Uterus (tissue), 4 donors: ENCODE data around the gene KDELR1. TPM values are rescaled to one million over a fixed set of nuclear protein-coding genes. Genes with fewer than 3 reads are reported as not detected.

Experiments
- DNase-seq, 2 donors: peaks; one replicate each; pipeline ENCODE4 v3.0.0-alpha.2; 2019 to 2020
- H3K27ac ChIP-seq, 2 donors: fragments of 200-600 bp; sonication (generic); 1 replicate in 1 of 2; 2 replicates in 1 of 2; pipeline ENCODE4 v1.5.1; 2016 to 2018
- H3K27me3 ChIP-seq, 2 donors: fragments of 200-600 bp; sonication (generic); one replicate each; pipeline ENCODE4 v1.5.1; 2018 to 2019; ENCODE audit warnings: control low read depth in 1 of 2
- H3K36me3 ChIP-seq, 2 donors: fragments of 200-600 bp; sonication (generic); one replicate each; pipeline ENCODE4 v1.5.1; 2019; ENCODE audit warnings: control low read depth in 1 of 2
- H3K4me1 ChIP-seq, 2 donors: fragments of 200-600 bp; sonication (generic); one replicate each; pipeline ENCODE4 v1.5.1; 2018 to 2019; ENCODE audit warnings: control low read depth in 1 of 2
- H3K4me3 ChIP-seq, 2 donors: fragments of 200-600 bp; sonication (generic); 1 replicate in 1 of 2; 2 replicates in 1 of 2; pipeline ENCODE4 v1.5.1; 2018 to 2019; ENCODE audit warnings: mild to moderate bottlenecking in 1 of 2
- H3K9me3 ChIP-seq, 2 donors: fragments of 200-600 bp; sonication (generic); one replicate each; pipeline ENCODE4 v1.5.1; 2019; ENCODE audit warnings: control low read depth in 1 of 2
- POLR2A ChIP-seq, 2 donors: fragments of 450-650 bp; IDR thresholded peaks; one replicate each; pipeline ENCODE4 v1.6.1; 2016; ENCODE audit warnings: antibody characterized with exemption in 2 of 2, mild to moderate bottlenecking in 1 of 2, moderate library complexity in 1 of 2
- intact Hi-C: fragments of 100-400 bp; cut with DNase I; formaldehyde crosslinking; loops from one replicate; pipeline ENCODE4 v1.15.1; 2023; ENCODE audit warnings: low total_unique reads
- total RNA-seq, 4 donors: library from RNA; depleted of rRNA in 3 of 4; stranded (reverse); fragments of >200 nt in 3 of 4; gene quantifications; one replicate each; pipeline versions ENCODE4 v1.1.0 to v1.2.4, GENCODE V29; 2014 to 2023
- TF ChIP-seq, protein P1 (sequence below), 4 experiments: fragments of 200-600 bp in 2 of 4; fragments of 450-650 bp in 2 of 4; sonication (generic) in 2 of 4; IDR thresholded peaks; one replicate each; pipeline ENCODE4 v1.5.1; 2016 to 2019; ENCODE audit warnings: antibody characterized with exemption in 4 of 4, mild to moderate bottlenecking in 2 of 4, moderate library complexity in 1 of 4
- donor health status: DM: yes; HTN: yes; CAD: no.

KDELR1 gene
- total RNA-seq, 4 donors from 2014 or later: 58.5 to 137 (median 89.3) TPM

DNA sequence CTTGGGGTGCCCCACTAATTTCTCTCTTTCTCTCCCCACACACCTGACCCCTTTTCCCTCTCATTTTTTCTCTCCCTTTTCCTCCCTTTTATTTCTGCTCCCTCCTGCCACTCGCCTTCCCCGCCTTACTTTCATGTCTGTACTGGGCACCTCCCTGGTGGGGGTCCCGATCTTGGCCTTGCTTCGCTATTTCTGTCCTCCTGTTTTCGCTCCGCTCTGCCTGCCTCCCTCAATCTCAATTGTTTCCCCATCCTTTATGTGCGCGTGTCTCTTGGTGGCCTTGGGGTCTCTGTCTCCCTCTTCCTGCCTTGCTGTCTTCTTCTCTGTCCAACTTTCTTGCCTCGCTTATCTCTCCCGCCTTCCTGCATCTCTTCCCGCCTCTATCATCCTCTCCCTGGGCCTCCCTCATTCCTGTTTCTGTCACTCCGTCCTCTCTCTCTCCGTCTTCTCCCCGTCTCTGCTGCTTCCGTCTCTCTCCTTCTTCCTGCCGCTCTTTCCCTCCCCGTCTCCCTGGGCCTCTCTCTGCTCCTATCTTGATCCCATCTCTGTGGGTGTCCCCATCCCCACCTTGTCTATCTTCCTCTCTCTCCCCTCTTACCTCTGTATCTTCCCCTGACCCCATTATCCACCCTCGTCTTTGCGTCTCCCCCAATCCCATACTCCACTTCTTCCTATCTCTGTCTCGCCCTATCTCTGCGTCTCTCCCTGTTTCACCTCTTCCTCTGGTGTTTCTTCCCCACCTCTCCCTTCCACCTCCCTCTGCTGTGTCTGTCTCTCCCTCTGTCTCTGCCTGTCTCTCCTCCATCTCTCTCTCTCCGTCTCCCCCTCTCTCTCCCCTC, 6.1 kb upstream of the KDELR1 start:
- no peaks in the 10 kb centered on the region for H3K9me3 ChIP-seq
- no peak overlapping the region for H3K4me3 ChIP-seq
- DNase-seq: no peak
- TF ChIP-seq POLR2A (IDR thresholded peaks at IDR 0.05): no peak
- TF ChIP-seq, protein P1, sequence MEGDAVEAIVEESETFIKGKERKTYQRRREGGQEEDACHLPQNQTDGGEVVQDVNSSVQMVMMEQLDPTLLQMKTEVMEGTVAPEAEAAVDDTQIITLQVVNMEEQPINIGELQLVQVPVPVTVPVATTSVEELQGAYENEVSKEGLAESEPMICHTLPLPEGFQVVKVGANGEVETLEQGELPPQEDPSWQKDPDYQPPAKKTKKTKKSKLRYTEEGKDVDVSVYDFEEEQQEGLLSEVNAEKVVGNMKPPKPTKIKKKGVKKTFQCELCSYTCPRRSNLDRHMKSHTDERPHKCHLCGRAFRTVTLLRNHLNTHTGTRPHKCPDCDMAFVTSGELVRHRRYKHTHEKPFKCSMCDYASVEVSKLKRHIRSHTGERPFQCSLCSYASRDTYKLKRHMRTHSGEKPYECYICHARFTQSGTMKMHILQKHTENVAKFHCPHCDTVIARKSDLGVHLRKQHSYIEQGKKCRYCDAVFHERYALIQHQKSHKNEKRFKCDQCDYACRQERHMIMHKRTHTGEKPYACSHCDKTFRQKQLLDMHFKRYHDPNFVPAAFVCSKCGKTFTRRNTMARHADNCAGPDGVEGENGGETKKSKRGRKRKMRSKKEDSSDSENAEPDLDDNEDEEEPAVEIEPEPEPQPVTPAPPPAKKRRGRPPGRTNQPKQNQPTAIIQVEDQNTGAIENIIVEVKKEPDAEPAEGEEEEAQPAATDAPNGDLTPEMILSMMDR (IDR thresholded peaks at IDR 0.05): no peak
- intact Hi-C loops: loop anchor here (10.0 kb wide), 1 partner anchor 47 kb away; the partner anchor contains the start of gene GRWD1
- peaks cover 0 to 7% of the 10 kb centered on the region in 2 donors for H3K4me1 ChIP-seq
- no peak overlapping the region for H3K27ac ChIP-seq
- H3K36me3 ChIP-seq: no peaks in the 10 kb centered on the region
- H3K27me3 ChIP-seq: peaks cover 25 to 44% of the 10 kb centered on the region in 2 donors

DNA sequence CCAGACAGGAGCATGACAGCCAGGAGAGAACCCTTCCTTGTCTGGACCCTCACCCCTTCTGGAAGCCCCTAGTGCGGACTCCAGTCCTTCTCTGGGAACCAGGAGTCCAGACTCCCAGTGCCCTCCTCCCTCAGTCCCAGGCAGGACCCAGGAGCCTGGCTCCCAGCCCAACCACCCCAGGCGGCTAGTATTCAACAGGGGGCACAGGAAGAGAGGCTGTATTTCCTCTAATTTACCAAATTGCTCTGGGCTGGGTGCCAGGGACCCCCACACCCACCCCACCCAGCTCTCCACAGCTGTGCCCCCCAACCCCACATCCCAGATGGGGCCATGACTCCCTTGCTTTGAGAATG, 5.4 kb upstream of the KDELR1 start:
- Histone ChIP-seq H3K9me3 (no peaks in the 10 kb centered on the region), H3K4me1 (peaks cover 0 to 7% of the 10 kb centered on the region in 2 donors), H3K27ac (no peak overlapping the region), H3K4me3 (no peak overlapping the region), H3K36me3 (no peaks in the 10 kb centered on the region), H3K27me3 (peaks cover 25 to 44% of the 10 kb centered on the region in 2 donors)
- intact Hi-C loops: loop anchor here (10.0 kb wide), 1 partner anchor 48 kb away; the partner anchor contains the start of gene GRWD1
- no peak for TF ChIP-seq POLR2A (IDR thresholded peaks at IDR 0.05)
- TF ChIP-seq, protein P1 (IDR thresholded peaks at IDR 0.05): no peak
- DNase-seq: no peak

DNA sequence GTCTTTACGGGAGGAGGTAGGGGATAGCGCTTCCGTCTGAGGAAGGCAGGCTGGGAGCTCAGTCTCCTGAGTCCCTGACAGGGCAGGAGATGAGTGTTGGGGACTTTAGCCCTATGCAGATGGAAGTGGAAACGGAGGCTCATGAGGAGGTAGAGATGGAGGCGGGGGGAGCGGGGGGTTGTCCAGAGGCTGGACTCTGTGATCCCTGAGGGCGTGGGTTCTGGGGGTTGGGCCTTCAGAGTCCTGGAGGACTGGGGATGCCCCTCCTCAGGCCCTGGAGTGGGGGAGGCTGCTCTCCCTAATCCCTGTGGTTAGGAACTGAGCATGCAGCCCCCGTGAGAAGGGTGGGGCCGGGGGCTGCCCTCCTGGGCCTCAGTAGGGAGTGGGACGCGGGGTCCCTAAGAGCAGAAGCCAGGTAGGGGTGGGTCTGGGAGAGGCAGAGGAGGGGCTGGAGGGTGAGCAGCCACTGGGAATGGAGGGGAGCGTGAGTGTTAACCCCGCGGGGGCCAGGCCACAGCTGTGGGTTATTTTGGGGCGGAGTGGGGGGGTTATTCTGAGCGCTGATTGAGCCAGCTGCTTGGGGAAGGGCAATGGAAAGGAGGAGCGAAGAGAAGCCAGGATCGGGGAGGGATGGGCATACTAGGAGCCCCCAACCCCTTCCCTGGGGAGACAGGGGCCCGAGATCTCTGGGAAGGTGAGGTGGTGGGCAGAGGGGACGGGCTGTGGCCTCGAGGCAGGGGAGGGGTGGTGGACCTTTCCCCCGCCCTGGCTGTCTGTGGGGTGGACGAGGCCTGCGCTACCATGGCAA, 4.9 kb upstream of the KDELR1 start:
- H3K9me3 ChIP-seq: no peaks in the 10 kb centered on the region
- H3K36me3 ChIP-seq: no peaks in the 10 kb centered on the region
- no peak overlapping the region for H3K27ac ChIP-seq
- no peak overlapping the region for H3K4me3 ChIP-seq
- DNase-seq: no peak
- intact Hi-C loops: loop anchor here (10.0 kb wide), 1 partner anchor 49 kb away; the partner anchor contains the start of gene GRWD1
- H3K4me1 ChIP-seq: peaks cover 0 to 7% of the 10 kb centered on the region in 2 donors
- TF ChIP-seq, protein P1 (IDR thresholded peaks at IDR 0.05): no peak
- no peak for TF ChIP-seq POLR2A (IDR thresholded peaks at IDR 0.05)
- peaks cover 25 to 44% of the 10 kb centered on the region in 2 donors for H3K27me3 ChIP-seq

DNA sequence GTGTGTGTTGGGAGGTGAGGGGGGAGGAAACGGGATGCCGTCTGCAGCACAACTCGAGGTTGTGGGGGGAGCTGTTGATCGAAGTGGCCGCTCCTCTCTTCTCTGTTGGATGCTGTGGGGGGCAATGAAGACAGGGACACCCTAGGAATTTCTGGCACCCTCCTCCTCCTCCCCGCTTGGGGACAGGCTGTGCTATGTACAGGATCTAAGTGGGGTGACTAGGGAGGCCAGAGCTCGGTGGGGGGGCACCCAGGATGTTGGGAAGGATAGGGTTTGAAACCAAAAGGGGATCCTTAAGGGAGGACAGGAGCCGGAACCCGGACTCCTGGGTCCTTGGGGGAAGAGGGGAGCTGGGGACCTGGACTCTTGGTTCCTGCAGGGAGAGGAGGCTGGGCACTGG, 4.1 kb upstream of the KDELR1 start:
- Histone ChIP-seq H3K27ac (no peak overlapping the region), H3K27me3 (peaks cover 25 to 44% of the 10 kb centered on the region in 2 donors), H3K4me1 (peaks cover 0 to 7% of the 10 kb centered on the region in 2 donors), H3K36me3 (no peaks in the 10 kb centered on the region), H3K4me3 (no peak overlapping the region), H3K9me3 (no peaks in the 10 kb centered on the region)
- TF ChIP-seq, protein P1 (IDR thresholded peaks at IDR 0.05): no peak
- no peak for TF ChIP-seq POLR2A (IDR thresholded peaks at IDR 0.05)
- intact Hi-C loops: loop anchor here (10.0 kb wide), 1 partner anchor 49 kb away; the partner anchor contains the start of gene GRWD1
- no peak for DNase-seq
